Panc1 (cell line): Measurements from ENCODE around the gene MOB3C.

Experiments
- TCF7L2 ChIP-seq: IDR thresholded peaks from 2 replicates; pipeline ENCODE4 v1.6.1; 2011; ENCODE audit warnings: mild to moderate bottlenecking, low read depth, low read length, inconsistent platforms
- TF ChIP-seq, protein P1 (sequence below): fragments of 450-650 bp; IDR thresholded peaks from 2 replicates; pipeline ENCODE4 v1.5.1; 2017; ENCODE audit warnings: mild to moderate bottlenecking

DNA sequence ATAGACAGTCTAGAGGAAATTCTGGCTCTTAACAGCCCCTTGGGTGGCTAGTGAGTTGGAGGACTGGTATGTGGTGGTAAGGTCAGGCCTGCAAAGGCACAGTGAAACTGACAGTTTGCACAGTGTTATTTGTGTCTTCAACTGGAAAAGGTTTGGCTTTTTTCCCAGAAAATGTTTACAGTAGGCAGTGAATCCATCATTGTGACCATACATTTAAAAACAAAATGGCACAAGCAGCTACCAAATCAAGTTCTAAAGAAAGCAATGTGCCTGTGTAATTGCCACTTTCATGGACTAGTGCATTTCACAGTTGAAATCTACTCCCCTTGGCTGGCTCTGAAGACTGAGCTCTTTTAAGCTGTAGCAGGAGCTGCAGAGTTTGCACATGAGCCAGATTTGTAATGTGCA lies 26.8 kb upstream of the MOB3C start:
- TF ChIP-seq, protein P1, sequence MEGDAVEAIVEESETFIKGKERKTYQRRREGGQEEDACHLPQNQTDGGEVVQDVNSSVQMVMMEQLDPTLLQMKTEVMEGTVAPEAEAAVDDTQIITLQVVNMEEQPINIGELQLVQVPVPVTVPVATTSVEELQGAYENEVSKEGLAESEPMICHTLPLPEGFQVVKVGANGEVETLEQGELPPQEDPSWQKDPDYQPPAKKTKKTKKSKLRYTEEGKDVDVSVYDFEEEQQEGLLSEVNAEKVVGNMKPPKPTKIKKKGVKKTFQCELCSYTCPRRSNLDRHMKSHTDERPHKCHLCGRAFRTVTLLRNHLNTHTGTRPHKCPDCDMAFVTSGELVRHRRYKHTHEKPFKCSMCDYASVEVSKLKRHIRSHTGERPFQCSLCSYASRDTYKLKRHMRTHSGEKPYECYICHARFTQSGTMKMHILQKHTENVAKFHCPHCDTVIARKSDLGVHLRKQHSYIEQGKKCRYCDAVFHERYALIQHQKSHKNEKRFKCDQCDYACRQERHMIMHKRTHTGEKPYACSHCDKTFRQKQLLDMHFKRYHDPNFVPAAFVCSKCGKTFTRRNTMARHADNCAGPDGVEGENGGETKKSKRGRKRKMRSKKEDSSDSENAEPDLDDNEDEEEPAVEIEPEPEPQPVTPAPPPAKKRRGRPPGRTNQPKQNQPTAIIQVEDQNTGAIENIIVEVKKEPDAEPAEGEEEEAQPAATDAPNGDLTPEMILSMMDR = no peak
- TF ChIP-seq TCF7L2 = peak; percentile 93
